HEK293T (cell line): Measurements from ENCODE around the gene ZNF821.

Experiments used
- ARNT ChIP-seq: fragments of 450-650 bp; IDR thresholded peaks from 2 replicates; pipeline ENCODE4 v1.6.1; 2017; ENCODE audit warnings: mild to moderate bottlenecking
- BHLHE40 ChIP-seq: fragments of 450-650 bp; IDR thresholded peaks from 2 replicates; pipeline ENCODE4 v1.6.1; 2016; ENCODE audit warnings: mild to moderate bottlenecking, moderate library complexity, borderline replicate concordance
- FOXM1 ChIP-seq: fragments of 450-650 bp; IDR thresholded peaks from 2 replicates; pipeline ENCODE4 v1.6.1; 2017; ENCODE audit warnings: mild to moderate bottlenecking, borderline replicate concordance
- HDGF ChIP-seq: fragments of 450-650 bp; IDR thresholded peaks from 2 replicates; pipeline ENCODE4 v1.6.1; 2017; ENCODE audit warnings: antibody characterized with exemption, borderline replicate concordance
- LEF1 ChIP-seq: fragments of 450-650 bp; IDR thresholded peaks from 2 replicates; pipeline ENCODE4 v1.6.1; 2017; ENCODE audit warnings: mild to moderate bottlenecking, borderline replicate concordance
- NFRKB ChIP-seq: fragments of 450-650 bp; IDR thresholded peaks from 2 replicates; pipeline ENCODE4 v1.6.1; 2016; ENCODE audit warnings: mild to moderate bottlenecking, moderate library complexity
- PKNOX1 ChIP-seq: fragments of 450-650 bp; IDR thresholded peaks from 2 replicates; pipeline ENCODE4 v1.6.1; 2016
- SP1 ChIP-seq: fragments of 450-650 bp; IDR thresholded peaks from 2 replicates; pipeline ENCODE4 v1.6.1; 2017
- TARDBP ChIP-seq: fragments of 450-650 bp; IDR thresholded peaks from 2 replicates; pipeline ENCODE4 v1.6.1; 2016

GRCh38 chr16:71924710-71925109 is 40.7 kb upstream of the ZNF821 start:
- TF ChIP-seq LEF1 (no peak), BHLHE40 (no peak), SP1 (no peak), ARNT (no peak), FOXM1 (no peak), NFRKB (no peak), TARDBP (no peak), PKNOX1 (no peak), HDGF (no peak)
